HCT116 (cell line): ENCODE results near the gene IRF9. TPM values are rescaled to one million over a fixed set of nuclear protein-coding genes. Genes with fewer than 3 reads are reported as not detected.

ENCODE experiments used
- ATAC-seq: fragments of 200-7000 bp; cut with Tn5 transposase; 2 replicates; pipeline ENCODE4 v1.9.1; 2020; ENCODE audit warnings: mild to moderate bottlenecking, moderate library complexity
- BruUV-seq: library from RNA; stranded (reverse); fragments of 400-500 nt; replicated peaks from 2 replicates; lab custom pipeline; 2021; lab: Mats Ljungman, UMichigan
- CTCF ChIA-PET: fragments of 300-600 bp; sonication (Branson Sonifier 250); formaldehyde crosslinking; loops from one replicate; lab custom pipeline; 2021; ENCODE audit warnings: antibody characterized with exemption; lab: Charles Lee
- POLR2A ChIA-PET: fragments of 300-600, 350-600 bp; sonication (Branson Sonifier 250); formaldehyde crosslinking; loops from one replicate; lab custom pipeline; 2021; ENCODE audit warnings: antibody characterized with exemption; lab: Charles Lee
- RAD21 ChIA-PET, 2 experiments: fragments of 300-600 bp; sonication (Branson Sonifier 250); formaldehyde crosslinking; loops; one replicate each; lab custom pipeline; 2023; ENCODE audit warnings: low total read pairs in 2 of 2; ENCODE audit not compliant: uncharacterized antibody in 2 of 2, unreplicated experiment in 2 of 2, low non-redundant PET in 1 of 2; lab: Charles Lee
- DNase-seq: peaks from one replicate; pipeline ENCODE4 v3.0.0-alpha.2; 2010; ENCODE audit warnings: low read depth, low spot score
- H2AFZ ChIP-seq: fragments of 200-600 bp; shearing (Covaris generic), sonication (generic); 2 replicates; pipeline ENCODE4 v1.6.1; 2017; ENCODE audit warnings: low read depth, mixed run types, mixed read lengths, antibody characterized with exemption, low read length; ENCODE audit not compliant: poor library complexity, severe bottlenecking
- H3K27ac ChIP-seq: 2 replicates; pipeline ENCODE4 v1.5.1; 2012; ENCODE audit warnings: low read depth, low read length
- H3K27me3 ChIP-seq: fragments of 200-600 bp; sonication (generic); 2 replicates; pipeline ENCODE4 v1.6.1; 2016; ENCODE audit warnings: mixed run types, low read length, mixed read lengths; ENCODE audit not compliant: insufficient read depth
- H3K36me3 ChIP-seq, 2 experiments: fragments of 200-500 bp in 1 of 2; fragments of 200-600 bp in 1 of 2; sonication (Bioruptor generic) in 1 of 2; sonication (generic) in 1 of 2; 2 replicates each; pipeline versions ENCODE4 v1.5.1 to v1.6.1; 2014 to 2016; ENCODE audit warnings: low read length in 2 of 2, inconsistent platforms in 1 of 2, mixed read lengths in 1 of 2, mixed run types in 1 of 2; ENCODE audit not compliant: insufficient read depth in 2 of 2, control insufficient read depth in 1 of 2
- H3K4me1 ChIP-seq, 2 experiments: fragments of 200-600 bp in 1 of 2; sonication (generic) in 1 of 2; 2 replicates each; pipeline versions ENCODE4 v1.5.1 to v1.6.1; 2012 to 2017; ENCODE audit warnings: low read length in 2 of 2, inconsistent platforms in 1 of 2, mild to moderate bottlenecking in 1 of 2, mixed read lengths in 1 of 2, mixed run types in 1 of 2, moderate library complexity in 1 of 2; ENCODE audit not compliant: insufficient read depth in 2 of 2, control insufficient read depth in 1 of 2
- H3K4me2 ChIP-seq: fragments of 200-600 bp; sonication (generic); 2 replicates; pipeline ENCODE4 v1.6.1; 2017; ENCODE audit warnings: mixed run types, low read length, mixed read lengths
- H3K4me3 ChIP-seq, 2 experiments: fragments of 200-600 bp in 1 of 2; sonication (generic) in 1 of 2; replicated peaks in 1 of 2; 2 replicates each; pipeline ENCODE4 v1.5.1; 2011 to 2016; ENCODE audit warnings: low read length in 2 of 2, control low read depth in 1 of 2, low read depth in 1 of 2, mild to moderate bottlenecking in 1 of 2, mixed read lengths in 1 of 2, mixed run types in 1 of 2
- H3K79me2 ChIP-seq: fragments of 200-600 bp; sonication (generic); 2 replicates; pipeline ENCODE4 v1.6.1; 2017; ENCODE audit warnings: mild to moderate bottlenecking, mixed run types, low read length, moderate library complexity, mixed read lengths; ENCODE audit not compliant: insufficient read depth
- H3K9ac ChIP-seq: fragments of 200-600 bp; sonication (generic); 2 replicates; pipeline ENCODE4 v1.6.1; 2016; ENCODE audit warnings: low read length, mixed read lengths
- H3K9me2 ChIP-seq: fragments of 200-600 bp; sonication (generic), shearing (Covaris generic); 2 replicates; pipeline ENCODE4 v1.6.1; 2017; ENCODE audit warnings: mixed run types, mild to moderate bottlenecking, moderate library complexity; ENCODE audit not compliant: insufficient read depth
- H3K9me3 ChIP-seq, 2 experiments: fragments of 200-500 bp in 1 of 2; fragments of 200-600 bp in 1 of 2; sonication (Bioruptor generic) in 1 of 2; sonication (generic) in 1 of 2; 2 replicates each; pipeline ENCODE4 v1.6.1; 2014 to 2017; ENCODE audit warnings: low read length in 2 of 2, mixed read lengths in 2 of 2, inconsistent platforms in 1 of 2, low read depth in 1 of 2, mild to moderate bottlenecking in 1 of 2, mixed run types in 1 of 2, moderate library complexity in 1 of 2; ENCODE audit not compliant: control insufficient read depth in 1 of 2, insufficient read depth in 1 of 2
- H4K20me1 ChIP-seq: fragments of 200-600 bp; sonication (generic), shearing (Covaris generic); 2 replicates; pipeline ENCODE4 v1.6.1; 2017; ENCODE audit warnings: mixed run types, mild to moderate bottlenecking, moderate library complexity; ENCODE audit not compliant: insufficient read depth
- ATF3 ChIP-seq: IDR thresholded peaks from 2 replicates; pipeline ENCODE4 v1.6.1; 2012
- CBX3 ChIP-seq: IDR thresholded peaks from 2 replicates; pipeline ENCODE4 v1.6.1; 2012; ENCODE audit warnings: low read depth
- CEBPB ChIP-seq: IDR thresholded peaks from 2 replicates; pipeline ENCODE4 v1.6.1; 2012; ENCODE audit warnings: low read depth
- FOSL1 ChIP-seq: IDR thresholded peaks from 2 replicates; pipeline ENCODE4 v1.6.1; 2012; ENCODE audit warnings: low read depth
- MAX ChIP-seq: IDR thresholded peaks from 2 replicates; pipeline ENCODE4 v1.6.1; 2012
- POLR2A ChIP-seq: IDR thresholded peaks from 2 replicates; pipeline ENCODE4 v1.7.0; 2011; ENCODE audit warnings: borderline replicate concordance; ENCODE audit not compliant: insufficient read depth, insufficient read length; ENCODE audit errors: extremely low read depth
- POLR2AphosphoS5 ChIP-seq: IDR thresholded peaks from 2 replicates; pipeline ENCODE4 v1.6.1; 2011; ENCODE audit warnings: mild to moderate bottlenecking, low read depth, low read length, moderate library complexity
- REST ChIP-seq: IDR thresholded peaks from 2 replicates; pipeline ENCODE4 v1.6.1; 2012; ENCODE audit warnings: low read depth
- SIN3A ChIP-seq: IDR thresholded peaks from 2 replicates; pipeline ENCODE4 v1.6.1; 2012; ENCODE audit warnings: low read depth
- SRF ChIP-seq: IDR thresholded peaks from 2 replicates; pipeline ENCODE4 v1.6.1; 2012; ENCODE audit warnings: low read depth
- YY1 ChIP-seq: IDR thresholded peaks from 2 replicates; pipeline ENCODE4 v1.6.1; 2011; ENCODE audit warnings: low read length, low read depth, moderate library complexity, mild to moderate bottlenecking; ENCODE audit not compliant: insufficient replicate concordance; ENCODE audit errors: extremely low read depth
- ZBTB33 ChIP-seq: IDR thresholded peaks from 2 replicates; pipeline ENCODE4 v1.6.1; 2011; ENCODE audit warnings: mild to moderate bottlenecking, low read length, moderate library complexity; ENCODE audit not compliant: insufficient replicate concordance; ENCODE audit errors: extremely low read depth
- intact Hi-C: fragments of 100-400 bp; cut with micrococcal nuclease; formaldehyde crosslinking; loops from 2 replicates; pipeline ENCODE4 v1.10.0; 2022
- total RNA-seq: library from RNA; stranded (reverse); gene quantifications from one replicate; pipeline ENCODE4 v1.2.1, GENCODE V29; 2021; ENCODE audit not compliant: unreplicated experiment

IRF9 gene
- total RNA-seq, 1 experiment from 2014 or later = 21.7 TPM

GRCh38 chr14:24133735-24134134, 27.3 kb upstream of the IRF9 start:
- CTCF ChIA-PET = interaction anchor here (1.0 to 1.3 kb wide), 2 partner anchors 19 to 76 kb away, joined by 3 read pairs; partner anchors contain the start of genes DCAF11 and NRL
- POLR2A ChIA-PET = interaction anchor here (0.7 to 3.5 kb wide), 2 partner anchors 19 to 25 kb away, joined by 3 to 32 read pairs; partner anchors contain the start of genes DCAF11 and NRL
- no TSS peak for BruUV-seq
- Histone ChIP-seq H3K79me2 (peaks cover 16% of the 10 kb centered on the region; the same call in 1 of the 2 replicates), H2AFZ (no peak overlapping the region), H3K4me2 (no peak overlapping the region), H3K27ac (no peak overlapping the region), H3K9ac (no peak overlapping the region), H3K27me3 (no peaks in the 10 kb centered on the region), H3K9me3 (no peaks in the 10 kb centered on the region), H3K9me2 (no peaks in the 10 kb centered on the region), H3K4me3 (no peak overlapping the region), H4K20me1 (no peaks in the 10 kb centered on the region), H3K36me3 (peaks cover 11% of the 10 kb centered on the region in 2 experiments), H3K4me1 (peaks cover 11 to 28% of the 10 kb centered on the region in 2 experiments; a peak in 3 of 4 replicates)
- TF ChIP-seq ATF3 = no peak
- no peak for TF ChIP-seq SIN3A
- TF ChIP-seq CEBPB = no peak
- TF ChIP-seq YY1 = no peak
- TF ChIP-seq MAX = no peak
- TF ChIP-seq SRF = no peak
- no peak for TF ChIP-seq FOSL1
- DNase-seq (no peak), ATAC-seq (no peak)
- RAD21 ChIA-PET = no interaction called here
- intact Hi-C loops = no loop called here

- POLR2A ChIA-PET = interaction anchor here (0.8 to 3.5 kb wide), 9 partner anchors 9 to 107 kb away, joined by 3 to 32 read pairs (median 4); partner anchors contain the start of genes CHMP4A, DCAF11, IPO4 and NRL
- DNase-seq (no peak), ATAC-seq (no peak)
- intact Hi-C loops = no loop called here
- CTCF ChIA-PET = interaction anchor here (0.9 to 1.4 kb wide), 5 partner anchors 21 to 77 kb away, joined by 3 to 7 read pairs (median 4); partner anchors contain the start of genes DCAF11 and IRF9
- peak overlapping the region; percentile 85 for H3K4me2 ChIP-seq
- no peaks in the 10 kb centered on the region for H4K20me1 ChIP-seq
- no peak overlapping the region for H2AFZ ChIP-seq
- RAD21 ChIA-PET = interaction anchor here in 1 of 2 experiments (1.2 to 1.5 kb wide), 2 partner anchors 11 to 21 kb away, joined by 4 to 5 read pairs; partner anchors contain the start of genes DCAF11 and NRL
- peak overlapping the region; percentile 71 to 94 for H3K4me3 ChIP-seq
- H3K9me3 ChIP-seq = no peaks in the 10 kb centered on the region
- BruUV-seq = no TSS peak
- H3K79me2 ChIP-seq = peaks cover 33% of the 10 kb centered on the region
- no peaks in the 10 kb centered on the region for H3K9me2 ChIP-seq
- no peaks in the 10 kb centered on the region for H3K27me3 ChIP-seq
- peak overlapping the region; percentile 72 for H3K27ac ChIP-seq
- H3K4me1 ChIP-seq = peaks cover 20 to 38% of the 10 kb centered on the region in 2 experiments
- H3K9ac ChIP-seq = peak overlapping the region; percentile 89
- TF ChIP-seq POLR2AphosphoS5 (no peak), CBX3 (no peak), ZBTB33 (no peak), REST (no peak), SRF (no peak), SIN3A (no peak), FOSL1 (no peak), POLR2A (no peak)
- H3K36me3 ChIP-seq = peaks cover 16 to 21% of the 10 kb centered on the region in 2 experiments
Observed at GRCh38 chr14:24135584-24135833, 25.6 kb upstream of the IRF9 start.
